ENCODE measurements around the gene TNKS1BP1.

Gene TNKS1BP1

DNA sequence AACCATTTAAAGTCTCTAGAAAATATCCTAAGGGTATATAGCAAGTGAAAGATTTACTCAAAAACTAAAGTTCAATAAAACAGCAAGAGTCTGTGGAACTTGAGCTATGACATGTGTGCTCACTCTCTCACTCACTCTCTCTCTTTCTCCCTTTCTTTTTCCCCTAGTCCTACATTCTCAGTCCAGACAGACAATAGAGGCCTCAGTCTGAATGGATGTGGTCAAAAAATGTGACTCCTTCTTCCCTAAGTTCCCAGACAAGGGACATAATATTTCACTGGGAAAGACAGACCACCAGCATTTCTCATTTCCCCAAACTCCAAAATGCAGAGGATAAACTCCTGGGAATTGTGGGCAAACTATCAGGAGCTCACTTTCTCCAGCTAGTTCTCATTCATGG, 70.1 kb downstream of the TNKS1BP1 start:
- no peaks in the 10 kb centered on the region for H3K27me3 ChIP-seq (ENCODE audit: control insufficient read depth, insufficient read depth, low read length)
- H3K36me3 ChIP-seq (ENCODE audit: control insufficient read depth, low read depth, low read length): no peaks in the 10 kb centered on the region

DNA sequence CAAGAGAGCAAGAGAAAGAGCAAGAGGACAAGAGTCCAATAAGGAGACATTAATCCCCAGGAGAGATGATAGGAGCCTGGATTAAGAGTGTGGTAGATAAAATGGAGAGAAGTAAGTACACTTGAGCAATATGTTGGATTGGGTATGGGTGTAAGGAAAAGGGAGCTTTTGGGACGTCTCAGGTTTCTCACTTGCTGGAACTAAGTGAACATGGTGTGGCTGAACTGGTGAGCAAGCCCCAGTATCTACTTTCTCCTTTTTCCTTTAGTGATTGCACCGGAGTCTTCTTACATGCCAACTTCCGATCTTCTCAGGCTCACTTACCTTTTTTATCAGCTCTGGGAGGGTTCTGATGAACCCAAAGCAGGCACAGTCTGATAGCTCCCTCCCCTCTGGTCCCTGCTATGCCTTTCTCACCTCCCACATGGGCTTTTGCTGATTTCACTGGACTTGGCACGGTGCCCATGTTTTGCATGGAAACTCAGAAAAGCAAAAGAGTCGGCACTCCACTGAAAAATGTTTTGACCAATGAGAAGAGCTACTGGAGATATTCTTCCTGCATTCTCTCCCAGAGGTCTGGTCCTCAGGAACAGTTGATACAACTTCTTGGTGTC, 73.2 kb downstream of the TNKS1BP1 start:
- Histone ChIP-seq H3K9ac (ENCODE audit: low read length) (no peak overlapping the region), H3K27ac (ENCODE audit: low read length) (no peak overlapping the region), H3K36me3 (ENCODE audit: control insufficient read depth, low read depth, low read length) (no peaks in the 10 kb centered on the region), H3K4me3 (ENCODE audit: low read length) (no peak overlapping the region), H3K9me3 (ENCODE audit: control insufficient read depth, low read depth, low read length) (no peaks in the 10 kb centered on the region), H3K27me3 (ENCODE audit: control insufficient read depth, insufficient read depth, low read length) (no peaks in the 10 kb centered on the region), H3K4me1 (ENCODE audit: control insufficient read depth, low read depth, low read length) (no peaks in the 10 kb centered on the region)

More for the DNA sequence above, 70.1 kb downstream of the TNKS1BP1 start:
- Histone ChIP-seq H3K9ac (ENCODE audit: low read length) (no peak overlapping the region), H3K4me1 (ENCODE audit: control insufficient read depth, low read depth, low read length) (no peaks in the 10 kb centered on the region), H3K27ac (ENCODE audit: low read length) (no peak overlapping the region), H3K9me3 (ENCODE audit: control insufficient read depth, low read depth, low read length) (no peaks in the 10 kb centered on the region), H3K4me3 (ENCODE audit: low read length) (no peak overlapping the region)

DNA sequence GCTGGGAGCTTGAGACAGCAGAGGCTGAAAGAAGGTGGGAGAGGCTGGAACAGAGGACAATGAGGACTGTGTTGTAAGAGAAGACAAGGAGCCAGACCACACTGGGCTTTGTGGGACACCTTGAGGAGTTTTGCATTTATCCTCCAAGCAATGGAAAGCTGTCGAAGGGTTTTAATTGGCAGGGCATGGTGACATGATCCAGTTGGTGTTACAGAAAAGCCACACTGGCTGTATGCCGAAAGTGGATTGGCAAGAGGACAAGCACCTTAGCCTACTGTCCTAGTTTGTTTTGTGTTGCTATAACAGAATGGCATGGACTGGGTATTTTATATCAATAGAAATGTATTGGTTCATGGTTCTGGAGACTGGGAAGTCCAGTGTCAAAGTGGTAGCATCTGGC, 73.7 kb downstream of the TNKS1BP1 start:
- no peak overlapping the region for H3K4me3 ChIP-seq (ENCODE audit: low read length)
- no peak overlapping the region for H3K9ac ChIP-seq (ENCODE audit: low read length)
- H3K9me3 ChIP-seq (ENCODE audit: control insufficient read depth, low read depth, low read length): no peaks in the 10 kb centered on the region
- H3K4me1 ChIP-seq (ENCODE audit: control insufficient read depth, low read depth, low read length): no peaks in the 10 kb centered on the region
- no peaks in the 10 kb centered on the region for H3K36me3 ChIP-seq (ENCODE audit: control insufficient read depth, low read depth, low read length)
- no peaks in the 10 kb centered on the region for H3K27me3 ChIP-seq (ENCODE audit: control insufficient read depth, insufficient read depth, low read length)
- H3K27ac ChIP-seq (ENCODE audit: low read length): no peak overlapping the region
